ENCODE measurements around the gene PGF.

Gene PGF

GRCh38 chr14:74915826-74916225, 39.6 kb downstream of the PGF start:
- DNase-seq: no peak

- no peak for DNase-seq
These were observed 40.0 kb downstream of the PGF start for GRCh38 chr14:74915426-74915825.

GRCh38 chr14:74913986-74914573, 41.3 kb downstream of the PGF start:
- no peak for DNase-seq

GRCh38 chr14:74913393-74913910, 41.9 kb downstream of the PGF start:
- no peak for DNase-seq

GRCh38 chr14:74912801-74913200, 42.6 kb downstream of the PGF start:
- DNase-seq: no peak

GRCh38 chr14:74912111-74912510, 43.3 kb downstream of the PGF start:
- no peak for DNase-seq

GRCh38 chr14:74911704-74912103, 43.7 kb downstream of the PGF start:
- no peak for DNase-seq

GRCh38 chr14:74911221-74911620, 44.2 kb downstream of the PGF start:
- DNase-seq: no peak

GRCh38 chr14:74910556-74910955, 44.8 kb downstream of the PGF start:
- no peak for DNase-seq

GRCh38 chr14:74909911-74910310, 45.5 kb downstream of the PGF start:
- no peak for DNase-seq

- DNase-seq: no peak
These were observed 45.9 kb downstream of the PGF start for GRCh38 chr14:74909501-74909900.

GRCh38 chr14:74908861-74909341, 46.5 kb downstream of the PGF start:
- DNase-seq: no peak

- no peak for DNase-seq
These were observed 47.7 kb downstream of the PGF start for GRCh38 chr14:74907744-74908143.

GRCh38 chr14:74906925-74907521, 48.4 kb downstream of the PGF start:
- DNase-seq: no peak

GRCh38 chr14:74905595-74906142, 49.7 kb downstream of the PGF start:
- no peak for DNase-seq

- DNase-seq: no peak
These were observed 50.5 kb downstream of the PGF start for GRCh38 chr14:74904635-74905503.

- DNase-seq: no peak
These were observed 52.3 kb downstream of the PGF start for GRCh38 chr14:74902941-74903705.

- no peak for DNase-seq
These were observed 56.7 kb downstream of the PGF start for GRCh38 chr14:74898694-74899093.

GRCh38 chr14:74898083-74898482, 57.3 kb downstream of the PGF start:
- DNase-seq: no peak

- no peak for DNase-seq
These were observed 57.8 kb downstream of the PGF start for GRCh38 chr14:74897642-74898041.

GRCh38 chr14:74896400-74896799, 59.0 kb downstream of the PGF start:
- DNase-seq: no peak

GRCh38 chr14:74893614-74894091, 61.7 kb downstream of the PGF start:
- DNase-seq: no peak

GRCh38 chr14:74892745-74893144, 62.7 kb downstream of the PGF start:
- no peak for DNase-seq
